Measurements from ENCODE around the gene SLC35B2. TPM values are rescaled to one million over a fixed set of nuclear protein-coding genes. Genes with fewer than 3 reads are reported as not detected.

The SLC35B2 gene
- total and polyA plus RNA-seq, 9 of the 15 experiments (the other 6 are each of a cell fraction or from before 2014, with no cell fraction given), result 14.5 to 59.1 (median 47.1) TPM

DNA sequence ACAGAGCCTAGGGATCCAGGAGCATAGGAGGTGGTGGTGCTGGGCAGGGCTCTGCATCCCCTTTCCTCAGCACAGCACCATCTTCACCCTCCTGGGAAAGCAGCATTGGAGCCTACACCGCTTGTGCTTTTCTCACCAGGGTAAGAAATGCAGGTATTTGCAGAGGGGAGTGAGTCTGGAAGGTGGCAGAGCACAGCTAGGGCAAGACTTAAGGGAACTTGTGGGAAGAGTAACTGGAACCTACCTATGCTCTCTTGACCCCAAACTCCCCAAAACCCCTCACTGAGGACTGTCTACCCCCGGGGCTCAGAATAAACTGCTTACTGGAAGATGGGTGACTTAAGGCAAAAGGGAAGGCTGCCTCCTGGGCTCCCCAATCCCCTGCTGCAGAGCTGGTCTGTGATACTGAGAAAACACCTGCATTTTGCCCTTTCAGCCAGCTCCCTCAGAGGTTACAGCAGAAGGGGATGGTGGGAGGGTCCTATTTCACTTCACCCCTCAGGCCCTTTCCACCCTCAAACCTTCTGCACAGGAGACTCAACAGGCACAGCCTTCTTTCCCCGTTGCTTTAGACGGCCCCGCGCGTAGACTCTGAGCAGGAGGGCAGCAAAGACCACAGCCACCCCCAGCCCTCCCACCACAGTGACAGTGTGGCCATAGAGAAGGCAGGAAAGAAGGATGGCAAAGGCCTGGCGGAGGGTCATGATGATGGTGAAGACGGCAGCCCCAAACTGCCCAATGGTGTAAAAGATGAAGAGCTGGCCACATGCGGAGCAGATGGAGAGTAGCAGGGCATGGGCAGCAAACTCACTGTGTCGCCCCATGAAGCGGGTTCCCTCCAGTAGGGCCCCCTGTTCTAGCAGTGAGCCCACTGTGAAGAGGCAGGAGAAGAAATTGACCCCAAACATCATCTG is 2.9 kb downstream of the SLC35B2 start (continued):
- TF ChIP-seq, protein P1, sequence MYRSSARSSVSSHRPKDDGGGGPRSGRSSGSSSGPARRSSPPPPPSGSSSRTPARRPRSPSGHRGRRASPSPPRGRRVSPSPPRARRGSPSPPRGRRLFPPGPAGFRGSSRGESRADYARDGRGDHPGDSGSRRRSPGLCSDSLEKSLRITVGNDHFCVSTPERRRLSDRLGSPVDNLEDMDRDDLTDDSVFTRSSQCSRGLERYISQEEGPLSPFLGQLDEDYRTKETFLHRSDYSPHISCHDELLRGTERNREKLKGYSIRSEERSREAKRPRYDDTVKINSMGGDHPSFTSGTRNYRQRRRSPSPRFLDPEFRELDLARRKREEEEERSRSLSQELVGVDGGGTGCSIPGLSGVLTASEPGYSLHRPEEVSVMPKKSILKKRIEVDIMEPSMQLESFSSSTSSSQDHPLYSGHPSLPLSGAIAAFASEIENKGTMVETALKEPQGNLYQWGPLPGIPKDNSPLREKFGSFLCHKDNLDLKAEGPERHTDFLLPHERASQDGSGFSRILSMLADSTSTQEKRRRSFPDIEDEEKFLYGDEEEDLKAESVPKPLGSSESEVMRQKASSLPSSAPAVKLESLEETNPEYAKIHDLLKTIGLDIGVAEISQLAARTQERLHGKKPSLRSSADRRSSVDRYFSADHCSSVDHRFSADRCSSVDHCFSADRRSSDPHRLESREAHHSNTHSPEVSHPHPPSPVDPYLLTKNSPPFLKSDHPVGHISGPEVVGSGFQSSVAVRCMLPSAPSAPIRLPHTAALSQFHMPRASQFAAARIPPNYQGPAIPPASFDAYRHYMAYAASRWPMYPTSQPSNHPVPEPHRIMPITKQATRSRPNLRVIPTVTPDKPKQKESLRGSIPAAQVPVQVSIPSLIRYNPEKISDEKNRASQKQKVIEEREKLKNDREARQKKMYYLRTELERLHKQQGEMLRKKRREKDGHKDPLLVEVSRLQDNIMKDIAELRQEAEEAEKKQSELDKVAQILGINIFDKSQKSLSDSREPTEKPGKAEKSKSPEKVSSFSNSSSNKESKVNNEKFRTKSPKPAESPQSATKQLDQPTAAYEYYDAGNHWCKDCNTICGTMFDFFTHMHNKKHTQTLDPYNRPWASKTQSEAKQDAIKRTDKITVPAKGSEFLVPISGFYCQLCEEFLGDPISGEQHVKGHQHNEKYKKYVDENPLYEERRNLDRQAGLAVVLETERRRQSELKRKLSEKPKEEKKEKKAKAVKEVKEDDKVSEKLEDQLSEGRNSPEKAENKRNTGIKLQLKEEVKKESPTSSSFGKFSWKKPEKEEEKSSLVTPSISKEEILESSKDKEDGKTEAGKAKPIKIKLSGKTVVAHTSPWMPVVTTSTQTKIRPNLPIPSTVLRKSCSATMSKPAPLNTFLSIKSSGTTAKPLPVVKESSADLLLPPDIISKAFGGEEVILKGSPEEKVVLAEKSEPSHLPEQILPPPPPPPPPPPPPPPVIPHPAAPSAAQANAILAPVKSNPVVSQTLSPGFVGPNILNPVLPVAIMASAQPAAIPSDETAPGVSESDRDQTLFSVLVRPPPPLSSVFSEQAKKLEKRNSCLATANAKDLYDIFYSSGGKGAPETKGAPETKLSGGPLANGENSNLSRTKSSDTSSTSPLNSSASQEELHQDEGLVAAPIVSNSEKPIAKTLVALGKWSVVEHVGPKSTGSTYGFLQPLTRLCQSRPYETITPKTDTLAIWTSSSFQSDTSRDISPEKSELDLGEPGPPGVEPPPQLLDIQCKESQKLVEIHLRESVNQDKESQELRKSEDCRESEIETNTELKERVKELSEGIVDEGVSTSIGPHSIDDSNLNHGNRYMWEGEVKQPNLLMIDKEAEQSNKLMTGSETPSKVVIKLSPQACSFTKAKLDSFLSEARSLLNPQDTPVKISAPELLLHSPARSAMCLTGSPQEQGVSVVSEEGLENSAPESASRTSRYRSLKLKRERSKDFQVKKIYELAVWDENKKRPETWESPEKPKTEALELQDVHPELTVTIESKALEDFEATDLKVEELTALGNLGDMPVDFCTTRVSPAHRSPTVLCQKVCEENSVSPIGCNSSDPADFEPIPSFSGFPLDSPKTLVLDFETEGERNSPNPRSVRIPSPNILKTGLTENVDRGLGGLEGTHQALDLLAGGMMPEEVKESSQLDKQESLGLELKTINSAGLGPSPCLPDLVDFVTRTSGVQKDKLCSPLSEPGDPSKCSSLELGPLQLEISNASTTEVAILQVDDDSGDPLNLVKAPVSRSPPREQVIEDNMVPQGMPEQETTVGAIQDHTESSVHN (IDR thresholded peaks at IDR 0.05; ENCODE audit: borderline replicate concordance in 1 of 2, low read depth in 1 of 2), result no peak
- TF ChIP-seq, protein P2, sequence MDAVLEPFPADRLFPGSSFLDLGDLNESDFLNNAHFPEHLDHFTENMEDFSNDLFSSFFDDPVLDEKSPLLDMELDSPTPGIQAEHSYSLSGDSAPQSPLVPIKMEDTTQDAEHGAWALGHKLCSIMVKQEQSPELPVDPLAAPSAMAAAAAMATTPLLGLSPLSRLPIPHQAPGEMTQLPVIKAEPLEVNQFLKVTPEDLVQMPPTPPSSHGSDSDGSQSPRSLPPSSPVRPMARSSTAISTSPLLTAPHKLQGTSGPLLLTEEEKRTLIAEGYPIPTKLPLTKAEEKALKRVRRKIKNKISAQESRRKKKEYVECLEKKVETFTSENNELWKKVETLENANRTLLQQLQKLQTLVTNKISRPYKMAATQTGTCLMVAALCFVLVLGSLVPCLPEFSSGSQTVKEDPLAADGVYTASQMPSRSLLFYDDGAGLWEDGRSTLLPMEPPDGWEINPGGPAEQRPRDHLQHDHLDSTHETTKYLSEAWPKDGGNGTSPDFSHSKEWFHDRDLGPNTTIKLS (IDR thresholded peaks at IDR 0.05; ENCODE audit: borderline replicate concordance, low read depth), result no peak
- no peak for TF ChIP-seq ZNF785 (CRISPR knock-in tag; IDR thresholded peaks at IDR 0.05)
- no peak; the same call in none of the 2 replicates for TF ChIP-seq ZBTB17 (CRISPR knock-in tag; IDR thresholded peaks at IDR 0.05)
- TF ChIP-seq, protein P3, sequence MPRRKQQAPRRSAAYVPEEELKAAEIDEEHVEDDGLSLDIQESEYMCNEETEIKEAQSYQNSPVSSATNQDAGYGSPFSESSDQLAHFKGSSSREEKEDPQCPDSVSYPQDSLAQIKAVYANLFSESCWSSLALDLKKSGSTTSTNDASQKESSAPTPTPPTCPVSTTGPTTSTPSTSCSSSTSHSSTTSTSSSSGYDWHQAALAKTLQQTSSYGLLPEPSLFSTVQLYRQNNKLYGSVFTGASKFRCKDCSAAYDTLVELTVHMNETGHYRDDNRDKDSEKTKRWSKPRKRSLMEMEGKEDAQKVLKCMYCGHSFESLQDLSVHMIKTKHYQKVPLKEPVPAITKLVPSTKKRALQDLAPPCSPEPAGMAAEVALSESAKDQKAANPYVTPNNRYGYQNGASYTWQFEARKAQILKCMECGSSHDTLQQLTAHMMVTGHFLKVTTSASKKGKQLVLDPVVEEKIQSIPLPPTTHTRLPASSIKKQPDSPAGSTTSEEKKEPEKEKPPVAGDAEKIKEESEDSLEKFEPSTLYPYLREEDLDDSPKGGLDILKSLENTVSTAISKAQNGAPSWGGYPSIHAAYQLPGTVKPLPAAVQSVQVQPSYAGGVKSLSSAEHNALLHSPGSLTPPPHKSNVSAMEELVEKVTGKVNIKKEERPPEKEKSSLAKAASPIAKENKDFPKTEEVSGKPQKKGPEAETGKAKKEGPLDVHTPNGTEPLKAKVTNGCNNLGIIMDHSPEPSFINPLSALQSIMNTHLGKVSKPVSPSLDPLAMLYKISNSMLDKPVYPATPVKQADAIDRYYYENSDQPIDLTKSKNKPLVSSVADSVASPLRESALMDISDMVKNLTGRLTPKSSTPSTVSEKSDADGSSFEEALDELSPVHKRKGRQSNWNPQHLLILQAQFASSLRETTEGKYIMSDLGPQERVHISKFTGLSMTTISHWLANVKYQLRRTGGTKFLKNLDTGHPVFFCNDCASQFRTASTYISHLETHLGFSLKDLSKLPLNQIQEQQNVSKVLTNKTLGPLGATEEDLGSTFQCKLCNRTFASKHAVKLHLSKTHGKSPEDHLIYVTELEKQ (CRISPR knock-in tag; IDR thresholded peaks at IDR 0.05), result no peak
- TF ChIP-seq, protein P4, sequence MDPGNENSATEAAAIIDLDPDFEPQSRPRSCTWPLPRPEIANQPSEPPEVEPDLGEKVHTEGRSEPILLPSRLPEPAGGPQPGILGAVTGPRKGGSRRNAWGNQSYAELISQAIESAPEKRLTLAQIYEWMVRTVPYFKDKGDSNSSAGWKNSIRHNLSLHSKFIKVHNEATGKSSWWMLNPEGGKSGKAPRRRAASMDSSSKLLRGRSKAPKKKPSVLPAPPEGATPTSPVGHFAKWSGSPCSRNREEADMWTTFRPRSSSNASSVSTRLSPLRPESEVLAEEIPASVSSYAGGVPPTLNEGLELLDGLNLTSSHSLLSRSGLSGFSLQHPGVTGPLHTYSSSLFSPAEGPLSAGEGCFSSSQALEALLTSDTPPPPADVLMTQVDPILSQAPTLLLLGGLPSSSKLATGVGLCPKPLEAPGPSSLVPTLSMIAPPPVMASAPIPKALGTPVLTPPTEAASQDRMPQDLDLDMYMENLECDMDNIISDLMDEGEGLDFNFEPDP (CRISPR knock-in tag; IDR thresholded peaks at IDR 0.05), result no peak
- TF ChIP-seq CXXC5 (CRISPR knock-in tag; IDR thresholded peaks at IDR 0.05), result no peak
- no peak for TF ChIP-seq KAT8 (IDR thresholded peaks at IDR 0.05; ENCODE audit: low read depth)
- TF ChIP-seq CC2D1A (IDR thresholded peaks at IDR 0.05), result no peak
- TF ChIP-seq PTBP1 (IDR thresholded peaks at IDR 0.05; ENCODE audit: low read depth, low read length), result no peak

Measured in K562 (cell line).